Gastroesophageal sphincter (tissue), 4 donors: Measurements from ENCODE around the gene SPDYA. TPM values are rescaled to one million over a fixed set of nuclear protein-coding genes. Genes with fewer than 3 reads are reported as not detected.
A peak's percentile ranks its signal among the peaks of the same experiment; 100 is the strongest.

ENCODE experiments used
- ATAC-seq: fragments of 150-250 bp; one replicate; pipeline ENCODE4 v1.9.1; 2016; ENCODE audit warnings: mild to moderate bottlenecking, moderate library complexity
- H3K27ac ChIP-seq, 4 donors: fragments of 200-600 bp; sonication (generic) in 3 of 4; 1 replicate in 3 of 4; 2 replicates in 1 of 4; pipeline ENCODE4 v1.5.1; 2016 to 2019
- H3K27me3 ChIP-seq: fragments of 200-600 bp; sonication (generic); one replicate; pipeline ENCODE4 v1.5.1; 2019
- H3K36me3 ChIP-seq, 2 donors: fragments of 200-600 bp; sonication (generic); one replicate each; pipeline ENCODE4 v1.5.1; 2019; ENCODE audit warnings: control low read depth in 1 of 2
- H3K4me1 ChIP-seq, 3 donors: fragments of 200-600 bp; sonication (generic); 1 replicate in 2 of 3; 2 replicates in 1 of 3; pipeline ENCODE4 v1.5.1; 2016 to 2019; ENCODE audit warnings: control low read depth in 2 of 3
- H3K4me3 ChIP-seq, 2 donors: fragments of 200-600 bp; sonication (generic); one replicate each; pipeline ENCODE4 v1.5.1; 2019; ENCODE audit warnings: mild to moderate bottlenecking in 1 of 2, moderate library complexity in 1 of 2
- H3K9me3 ChIP-seq, 3 donors: fragments of 200-600 bp; sonication (generic); one replicate each; pipeline ENCODE4 v1.5.1; 2017 to 2019; ENCODE audit warnings: control low read depth in 2 of 3
- CTCF ChIP-seq, 4 experiments: fragments of 200-600 bp in 2 of 4; fragments of 450-650 bp in 2 of 4; sonication (generic) in 1 of 4; IDR thresholded peaks; one replicate each; pipeline ENCODE4 v1.5.1; 2017 to 2019; ENCODE audit warnings: antibody characterized with exemption in 4 of 4, mild to moderate bottlenecking in 2 of 4, moderate library complexity in 2 of 4
- EP300 ChIP-seq: sonication (generic); formaldehyde crosslinking; IDR thresholded peaks from one replicate; pipeline ENCODE4 v1.6.1; 2017; ENCODE audit warnings: antibody characterized with exemption, mild to moderate bottlenecking
- POLR2A ChIP-seq, 2 donors: fragments of 450-650 bp; IDR thresholded peaks; one replicate each; pipeline ENCODE4 v1.6.1; 2017; ENCODE audit warnings: antibody characterized with exemption in 2 of 2, mild to moderate bottlenecking in 2 of 2, moderate library complexity in 1 of 2
- POLR2AphosphoS5 ChIP-seq: sonication (generic); formaldehyde crosslinking; IDR thresholded peaks from one replicate; pipeline ENCODE4 v1.6.1; 2017; ENCODE audit warnings: antibody characterized with exemption
- WGBS, 2 donors: methylation state at CpG; one replicate each; pipeline ENCODE4 v1.1.5; 2018; ENCODE audit warnings: low coverage in 1 of 2; 5-methylcytosine and 5-hydroxymethylcytosine counted together
- total RNA-seq, 4 donors: library from RNA; depleted of rRNA; stranded (reverse); fragments of >200 nt; gene quantifications; one replicate each; pipeline ENCODE4 v1.1.0, GENCODE V29; 2016

The SPDYA gene
- total RNA-seq, 4 donors from 2014 or later, result 1.0 to 3.9 (median 2.1) TPM

GRCh38 chr2:28796620-28797019, 14.0 kb upstream of the SPDYA start:
- H3K27me3 ChIP-seq, result no peaks in the 10 kb centered on the region
- H3K36me3 ChIP-seq, result peaks cover 8 to 96% of the 10 kb centered on the region in 2 donors
- H3K27ac ChIP-seq, result no peak overlapping the region
- peaks cover 0 to 23% (median 0%) of the 10 kb centered on the region in 3 donors for H3K4me1 ChIP-seq
- 65 to 75% methylated on average over 4 of the region's 4 CpGs for WGBS, 2 donors
- H3K9me3 ChIP-seq, result peaks cover 0 to 8% (median 0%) of the 10 kb centered on the region in 3 donors
- no peak for ATAC-seq
- TF ChIP-seq CTCF (IDR thresholded peaks at IDR 0.05), result no peak
- no peak for TF ChIP-seq POLR2A (IDR thresholded peaks at IDR 0.05)
- TF ChIP-seq EP300, result no peak
- TF ChIP-seq POLR2AphosphoS5, result no peak
- H3K4me3 ChIP-seq, result no peak overlapping the region

- H3K9me3 ChIP-seq, result no peaks in the 10 kb centered on the region
- no peak for ATAC-seq
- no peak overlapping the region for H3K4me3 ChIP-seq
- peak overlapping the region in 2 of 4 donors; percentile 35 to 51 for H3K27ac ChIP-seq
- H3K4me1 ChIP-seq, result peaks cover 0 to 35% (median 12%) of the 10 kb centered on the region in 3 donors
- TF ChIP-seq POLR2A (IDR thresholded peaks at IDR 0.05), result no peak
- no peak for TF ChIP-seq POLR2AphosphoS5
- TF ChIP-seq CTCF (IDR thresholded peaks at IDR 0.05), result no peak
- no peak for TF ChIP-seq EP300
- peaks cover 0 to 87% of the 10 kb centered on the region in 2 donors for H3K36me3 ChIP-seq
- 67 to 77% methylated on average over 3 of the region's 3 CpGs for WGBS, 2 donors
- no peaks in the 10 kb centered on the region for H3K27me3 ChIP-seq
Measured at GRCh38 chr2:28801726-28802125, 8.9 kb upstream of the SPDYA start.

- no peaks in the 10 kb centered on the region for H3K27me3 ChIP-seq
- TF ChIP-seq EP300, result no peak
- no peak for TF ChIP-seq CTCF (IDR thresholded peaks at IDR 0.05)
- no peak for TF ChIP-seq POLR2AphosphoS5
- 40 to 45% methylated on average over 3 to 4 of the region's 4 CpGs for WGBS, 2 donors
- H3K4me3 ChIP-seq, result no peak overlapping the region
- H3K36me3 ChIP-seq, result peaks cover 0 to 79% of the 10 kb centered on the region in 2 donors
- H3K4me1 ChIP-seq, result peaks cover 0 to 35% (median 12%) of the 10 kb centered on the region in 3 donors
- peak overlapping the region; percentile 38 to 64 (median 55) for H3K27ac ChIP-seq
- H3K9me3 ChIP-seq, result no peaks in the 10 kb centered on the region
- no peak for ATAC-seq
Measured at GRCh38 chr2:28802975-28803429, 7.6 kb upstream of the SPDYA start.

GRCh38 chr2:28809927-28810326, 707 bp upstream of the SPDYA start:
- TF ChIP-seq POLR2AphosphoS5, result no peak
- no peak for TF ChIP-seq CTCF (IDR thresholded peaks at IDR 0.05)
- 54 to 79% methylated on average over 7 to 10 of the region's 10 CpGs for WGBS, 2 donors
- Histone ChIP-seq H3K9me3 (no peaks in the 10 kb centered on the region), H3K36me3 (peaks cover 0 to 23% of the 10 kb centered on the region in 2 donors), H3K4me1 (peaks cover 0 to 21% (median 6%) of the 10 kb centered on the region in 3 donors), H3K4me3 (peak overlapping the region in 1 of 2 donors; percentile 56), H3K27me3 (no peaks in the 10 kb centered on the region), H3K27ac (peak overlapping the region in 2 of 4 donors; percentile 71 to 77)
- no peak for ATAC-seq

GRCh38 chr2:28818053-28818452, 7.4 kb downstream of the SPDYA start:
- Histone ChIP-seq H3K36me3 (no peaks in the 10 kb centered on the region), H3K9me3 (no peaks in the 10 kb centered on the region), H3K27ac (no peak overlapping the region), H3K4me3 (no peak overlapping the region), H3K27me3 (no peaks in the 10 kb centered on the region), H3K4me1 (peaks cover 0 to 6% (median 0%) of the 10 kb centered on the region in 3 donors)
- no peak for ATAC-seq
- TF ChIP-seq EP300 (no peak), POLR2A (IDR thresholded peaks at IDR 0.05) (no peak)
- 81 to 82% methylated on average over 2 to 3 of the region's 3 CpGs for WGBS, 2 donors
